Measurements from ENCODE around the gene TEP1. TPM values are rescaled to one million over a fixed set of nuclear protein-coding genes. Genes with fewer than 3 reads are reported as not detected.
A peak's percentile ranks its signal among the peaks of the same experiment; 100 is the strongest.

Gene TEP1
- total RNA-seq, 1 experiment from 2014 or later, result 15.8 TPM

GRCh38 chr14:20421267-20421666, 8.0 kb upstream of the TEP1 start:
- no peaks in the 10 kb centered on the region for H3K9me3 ChIP-seq (ENCODE audit: control insufficient read depth, low read depth, low read length)
- no peak overlapping the region for H4K91ac ChIP-seq (ENCODE audit: insufficient read length, low read depth, low read length)
- no peak overlapping the region for H3K18ac ChIP-seq (ENCODE audit: insufficient read length, low read depth, low read length)
- H3K23ac ChIP-seq (ENCODE audit: insufficient read length, low read depth, low read length), result no peak overlapping the region
- no peak overlapping the region for H3K9ac ChIP-seq (ENCODE audit: extremely low read depth, insufficient read length, low read length)
- Mint-ChIP-seq H3K27ac (peak overlapping the region in 2 of 3 experiments; percentile 31 to 69; a peak in 3 of 7 replicates), H3K36me3 (ENCODE audit: insufficient read depth in 1 of 3, low read depth in 3 of 3) (no peaks in the 10 kb centered on the region), H3K9me3 (no peaks in the 10 kb centered on the region), H3K4me1 (peaks cover 7 to 15% of the 10 kb centered on the region in 2 experiments), H3K27me3 (ENCODE audit: low read depth) (no peaks in the 10 kb centered on the region), H3K4me3 (no peak overlapping the region)
- no peak overlapping the region for H4K8ac ChIP-seq (replicated peaks; ENCODE audit: insufficient read length, low read depth, low read length)
- H3K56ac ChIP-seq (ENCODE audit: insufficient read length, low read depth, low read length), result no peak overlapping the region
- no peak overlapping the region for H3K4ac ChIP-seq (ENCODE audit: low read depth, low read length)
- no peak overlapping the region for H4K5ac ChIP-seq (ENCODE audit: insufficient read length, low read depth, low read length)
- no peaks in the 10 kb centered on the region for H3K23me2 ChIP-seq (ENCODE audit: insufficient read length, low read depth, low read length, poor library complexity, severe bottlenecking)
- peak overlapping the region; percentile 29 for H3K27ac ChIP-seq (ENCODE audit: insufficient read length, low read depth, low read length)
- no peak overlapping the region for H2AK5ac ChIP-seq (ENCODE audit: insufficient read length, low read length)
- no peaks in the 10 kb centered on the region for H3K79me2 ChIP-seq (ENCODE audit: insufficient read depth, low read length)
- H2BK120ac ChIP-seq (ENCODE audit: low read depth, low read length, poor library complexity, severe bottlenecking), result no peak overlapping the region
- H3K14ac ChIP-seq (ENCODE audit: insufficient read depth, low read length), result no peak overlapping the region
- no peaks in the 10 kb centered on the region for H3K4me1 ChIP-seq (ENCODE audit: insufficient read depth, low read length)
- no peak overlapping the region for H3T11ph ChIP-seq (ENCODE audit: low read length)
- WGBS (ENCODE audit: extremely low coverage, insufficient read length, low lambda C conversion rate), result no CpG with 5 or more reads among the region's 2 CpGs
- no peak for DNase-seq
- no peak overlapping the region for H2AFZ ChIP-seq (ENCODE audit: low read length)
- H3K79me1 ChIP-seq (ENCODE audit: insufficient read depth, low read depth, low read length, poor library complexity, severe bottlenecking), result no peaks in the 10 kb centered on the region
- no peak overlapping the region for H2BK15ac ChIP-seq (ENCODE audit: low read depth, low read length)
- no peak overlapping the region for H2BK5ac ChIP-seq (ENCODE audit: insufficient read length, low read length)
- no peaks in the 10 kb centered on the region for H4K20me1 ChIP-seq (ENCODE audit: control insufficient read depth, insufficient read depth, insufficient read length)
- no peaks in the 10 kb centered on the region for H3K27me3 ChIP-seq (ENCODE audit: insufficient read depth, low read length)
- no peak overlapping the region for H2BK12ac ChIP-seq (ENCODE audit: insufficient read length, low read depth, low read length)
- peak overlapping the region; percentile 40 for H3K4me2 ChIP-seq (ENCODE audit: insufficient read depth, insufficient read length, low read length)
- no peak overlapping the region for H2BK20ac ChIP-seq (ENCODE audit: low read depth, low read length, poor library complexity, severe bottlenecking)
- no peak for TF ChIP-seq CTCF (conservative IDR thresholded peaks at IDR 0.05)
